ENCODE measurements around the gene ASB8. TPM values are rescaled to one million over a fixed set of nuclear protein-coding genes. Genes with fewer than 3 reads are reported as not detected.
"Not testable (repeated sequence)": the region's sequence is repeated elsewhere in the genome, so short reads cannot be mapped to it uniquely, and the experiment has no call there.

ASB8 gene
- total RNA-seq, 1 donor from 2014 or later, result 30.0 TPM

DNA sequence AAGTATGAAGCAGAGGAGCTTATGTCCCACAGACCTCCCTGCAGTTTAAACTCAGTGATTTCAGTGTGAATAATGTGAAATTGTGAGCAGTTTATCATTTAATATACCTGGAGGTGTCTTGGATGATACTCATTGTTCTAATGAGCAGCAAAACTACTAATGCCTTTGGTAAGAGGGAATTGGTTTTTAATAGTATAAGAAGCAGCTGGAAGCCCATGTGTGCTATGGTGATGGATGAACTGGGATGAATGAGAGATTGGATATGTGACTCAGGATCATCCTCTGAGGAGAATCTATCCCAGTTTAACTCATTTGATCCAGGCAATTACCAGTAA, 19.1 kb upstream of the ASB8 start:
- intact Hi-C loops (cut with micrococcal nuclease), result no loop called here
- Mint-ChIP-seq H3K27me3 (peaks cover 44% of the 10 kb centered on the region), H3K9me3 (no peaks in the 10 kb centered on the region), H3K4me3 (peak overlapping the region; percentile 36), H3K27ac (no peak overlapping the region), H3K36me3 (ENCODE audit: low read depth) (no peaks in the 10 kb centered on the region), H3K4me1 (peaks cover 14% of the 10 kb centered on the region)
- no peak for DNase-seq

DNA sequence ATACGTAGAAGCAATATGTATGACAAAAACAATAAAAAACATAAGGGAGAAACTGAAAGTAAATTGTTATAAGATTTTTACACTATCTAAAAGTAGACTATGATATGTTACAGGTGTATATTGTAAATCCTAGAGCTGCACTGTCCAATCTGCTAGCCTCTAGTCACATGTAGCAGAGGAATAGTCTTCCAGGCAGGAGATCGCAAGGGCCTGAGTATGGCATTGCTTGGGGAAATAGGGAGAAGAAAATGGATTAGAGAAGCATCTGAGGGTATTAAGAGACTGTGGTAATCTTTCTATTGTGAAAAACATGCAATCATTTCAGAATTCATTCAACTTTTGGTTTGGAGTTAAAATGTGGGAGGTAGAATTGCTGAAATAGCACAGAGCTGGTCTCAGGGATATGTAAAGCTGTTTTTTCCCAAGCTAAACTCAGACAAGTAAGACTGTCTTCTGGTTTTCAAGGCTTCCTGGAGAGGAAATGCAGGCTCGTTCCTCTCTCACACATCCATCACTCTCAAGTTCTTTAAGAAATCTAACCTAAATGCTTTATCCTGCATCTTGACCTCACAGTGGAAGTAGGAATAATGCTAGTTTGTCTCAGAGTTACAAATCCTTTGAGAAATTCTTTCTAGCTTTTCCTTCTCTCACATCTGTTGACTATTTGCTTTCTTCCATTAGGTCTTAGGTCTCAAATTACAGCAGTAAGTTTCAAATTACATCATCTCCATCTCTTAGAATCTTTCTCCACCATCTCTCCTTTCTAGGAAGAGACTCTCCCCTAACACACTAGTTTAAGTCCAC, 18.5 kb upstream of the ASB8 start:
- Mint-ChIP-seq H3K27me3 (peaks cover 39% of the 10 kb centered on the region), H3K27ac (no peak overlapping the region), H3K4me1 (peaks cover 14% of the 10 kb centered on the region), H3K4me3 (peak overlapping the region; percentile 36), H3K9me3 (no peaks in the 10 kb centered on the region), H3K36me3 (ENCODE audit: low read depth) (no peaks in the 10 kb centered on the region)
- intact Hi-C loops (cut with micrococcal nuclease), result no loop called here
- no peak for DNase-seq

DNA sequence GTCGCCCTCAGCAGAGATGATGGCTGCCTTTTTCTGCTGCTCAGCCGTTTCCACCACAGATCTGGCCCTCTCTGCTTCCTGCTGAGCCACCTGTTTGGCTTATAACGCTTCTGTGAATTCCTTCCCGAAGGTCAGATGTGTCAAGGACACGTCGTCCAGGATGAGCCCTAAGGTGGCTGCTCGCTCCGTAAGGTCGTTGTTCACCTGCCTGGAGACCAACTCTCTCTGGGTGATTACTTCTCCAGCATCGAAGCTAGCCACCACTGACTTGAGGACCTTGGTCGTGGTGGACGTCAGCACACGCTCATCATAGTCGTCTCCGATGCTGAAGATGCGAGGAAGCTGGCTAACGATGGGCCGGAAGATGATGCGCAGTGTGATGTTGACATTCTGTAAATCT, 11.7 kb upstream of the ASB8 start:
- Mint-ChIP-seq H3K27me3 (peaks cover 18% of the 10 kb centered on the region), H3K27ac (no peak overlapping the region), H3K36me3 (ENCODE audit: low read depth) (no peaks in the 10 kb centered on the region), H3K9me3 (no peaks in the 10 kb centered on the region), H3K4me3 (no peak overlapping the region), H3K4me1 (peaks cover 2% of the 10 kb centered on the region)
- intact Hi-C loops (cut with micrococcal nuclease), result loop anchor here (5.0 kb wide), 2 partner anchors 87 to 452 kb away; no protein-coding TSS in a partner anchor
- no peak for DNase-seq

DNA sequence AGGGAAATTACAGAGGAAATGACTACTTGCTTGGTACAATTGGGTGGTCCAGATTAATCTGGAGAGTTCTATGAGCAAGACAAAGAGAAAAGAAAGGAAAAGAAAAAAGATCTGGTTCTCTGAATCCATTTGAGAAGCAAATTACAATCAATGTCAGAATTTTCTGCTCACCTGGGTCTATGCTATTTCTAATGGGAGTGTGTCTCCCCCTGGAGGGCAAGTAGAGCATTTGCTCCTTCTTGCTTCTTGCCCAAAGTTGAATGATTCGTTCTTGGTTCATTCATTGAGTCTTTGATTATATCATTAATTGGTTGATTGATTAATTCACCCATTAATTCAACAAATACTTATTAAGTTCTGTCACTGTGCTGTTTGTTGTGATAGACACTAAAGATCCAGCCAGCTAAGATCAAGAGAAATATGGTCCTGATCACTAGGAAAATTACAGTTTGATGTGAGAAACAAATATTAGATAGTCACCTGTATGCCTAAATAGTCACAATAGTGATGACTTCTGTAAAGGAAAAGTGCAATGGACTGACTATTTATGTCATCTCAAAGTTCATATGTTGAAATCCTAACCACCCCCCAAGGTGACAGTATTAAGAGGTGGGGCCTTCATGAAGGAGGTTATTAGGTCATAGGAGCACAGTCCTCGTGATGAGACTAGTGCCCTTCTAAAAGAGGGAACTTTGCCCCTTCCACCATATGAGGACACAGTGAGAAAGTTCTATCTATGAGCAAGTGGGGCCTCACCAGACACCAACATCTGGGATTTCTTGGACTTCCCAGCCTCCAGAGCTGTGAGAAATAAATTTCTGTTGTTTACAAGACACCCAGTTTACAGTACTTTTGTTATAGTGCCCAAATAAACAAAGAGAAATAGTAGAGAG, 8.0 kb upstream of the ASB8 start:
- H3K4me1 Mint-ChIP-seq, result no peaks in the 10 kb centered on the region
- no peak overlapping the region for H3K4me3 Mint-ChIP-seq
- DNase-seq, result peak; percentile 88
- H3K9me3 Mint-ChIP-seq, result no peaks in the 10 kb centered on the region
- no peak overlapping the region for H3K27ac Mint-ChIP-seq
- peaks cover 30% of the 10 kb centered on the region for H3K27me3 Mint-ChIP-seq
- no peaks in the 10 kb centered on the region for H3K36me3 Mint-ChIP-seq (ENCODE audit: low read depth)
- intact Hi-C loops (cut with micrococcal nuclease), result loop anchor here (2.0 to 5.0 kb wide), 3 partner anchors 59 to 448 kb away; partner anchors contain the start of gene SENP1

DNA sequence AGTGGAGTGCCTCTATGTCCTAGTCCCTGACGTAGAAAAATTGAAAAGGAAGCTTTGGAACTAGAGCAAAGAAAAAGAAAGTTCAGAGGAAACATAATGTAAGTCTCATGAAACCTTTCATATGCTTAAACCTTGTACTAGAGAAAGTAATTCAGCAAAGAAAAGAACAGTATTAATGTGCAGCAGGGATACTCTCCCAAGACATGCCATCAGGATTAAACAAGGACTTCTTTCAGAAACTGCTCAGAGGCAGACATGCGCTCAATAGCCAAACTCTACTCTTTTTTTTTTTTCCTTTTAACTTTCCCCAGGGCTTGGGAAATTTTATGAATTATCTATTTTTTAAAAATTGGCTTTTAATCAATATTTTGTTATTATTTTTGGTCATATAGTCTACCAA, 7.1 kb upstream of the ASB8 start:
- intact Hi-C loops (cut with micrococcal nuclease), result loop anchor here (2.0 kb wide), 1 partner anchor 58 kb away; the partner anchor contains the start of gene SENP1
- no peaks in the 10 kb centered on the region for H3K9me3 Mint-ChIP-seq
- H3K27me3 Mint-ChIP-seq, result peaks cover 30% of the 10 kb centered on the region
- no peaks in the 10 kb centered on the region for H3K36me3 Mint-ChIP-seq (ENCODE audit: low read depth)
- H3K4me3 Mint-ChIP-seq, result no peak overlapping the region
- no peak for DNase-seq
- no peaks in the 10 kb centered on the region for H3K4me1 Mint-ChIP-seq
- no peak overlapping the region for H3K27ac Mint-ChIP-seq

DNA sequence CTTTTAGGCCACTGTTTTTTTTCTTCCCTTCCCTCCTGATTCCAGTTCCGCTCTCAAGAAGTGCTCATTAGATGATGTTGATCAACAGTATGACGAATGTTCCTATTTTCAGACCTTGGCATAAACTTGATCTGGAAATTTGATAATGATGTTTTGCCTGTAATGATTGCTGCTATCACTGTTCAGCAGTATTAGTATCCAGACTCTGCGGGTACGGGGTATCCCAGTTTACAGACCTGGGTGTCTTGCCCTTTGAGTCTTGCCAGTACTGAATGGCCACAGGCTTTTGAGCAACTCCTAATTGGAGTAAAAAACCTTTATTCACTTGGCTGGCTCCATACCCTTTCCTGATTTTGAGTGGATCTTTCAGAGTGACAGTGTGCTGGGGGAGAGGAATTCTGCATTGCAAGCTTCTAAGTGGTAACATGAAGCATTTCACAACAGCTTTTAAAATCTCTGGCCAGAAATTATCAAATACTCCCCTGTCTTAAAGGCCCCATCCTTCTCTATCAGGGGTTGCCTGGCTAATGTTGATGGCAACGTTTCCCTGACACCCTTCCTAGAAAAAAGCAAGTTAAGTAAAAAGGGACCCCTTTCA, 5.9 kb upstream of the ASB8 start:
- intact Hi-C loops (cut with micrococcal nuclease), result no loop called here
- Mint-ChIP-seq H3K27ac (no peak overlapping the region), H3K36me3 (ENCODE audit: low read depth) (no peaks in the 10 kb centered on the region), H3K9me3 (no peaks in the 10 kb centered on the region), H3K4me3 (no peak overlapping the region), H3K27me3 (peaks cover 30% of the 10 kb centered on the region), H3K4me1 (peaks cover under 1% of the 10 kb centered on the region)
- no peak for DNase-seq

DNA sequence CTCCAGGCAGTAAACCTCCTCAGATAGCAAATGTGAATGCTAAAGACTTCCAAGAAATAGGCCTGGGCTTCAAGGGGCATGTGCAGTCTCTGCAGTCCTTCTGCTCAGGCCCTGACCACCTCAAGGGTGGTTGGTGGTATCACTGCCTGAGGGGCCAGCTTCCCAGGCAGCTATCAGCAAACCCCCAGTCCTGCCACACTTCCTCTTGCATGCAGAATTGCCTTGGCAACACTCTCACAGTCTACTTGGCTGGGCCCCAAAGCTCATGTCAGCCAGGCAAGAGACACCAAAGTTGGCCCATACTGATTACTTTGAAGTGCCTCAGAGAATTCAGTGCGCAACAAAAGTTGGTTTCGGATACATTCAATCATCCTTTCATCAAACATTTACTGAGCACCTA, 3.5 kb upstream of the ASB8 start:
- Mint-ChIP-seq H3K9me3 (no peaks in the 10 kb centered on the region), H3K27me3 (peaks cover 23% of the 10 kb centered on the region)

DNA sequence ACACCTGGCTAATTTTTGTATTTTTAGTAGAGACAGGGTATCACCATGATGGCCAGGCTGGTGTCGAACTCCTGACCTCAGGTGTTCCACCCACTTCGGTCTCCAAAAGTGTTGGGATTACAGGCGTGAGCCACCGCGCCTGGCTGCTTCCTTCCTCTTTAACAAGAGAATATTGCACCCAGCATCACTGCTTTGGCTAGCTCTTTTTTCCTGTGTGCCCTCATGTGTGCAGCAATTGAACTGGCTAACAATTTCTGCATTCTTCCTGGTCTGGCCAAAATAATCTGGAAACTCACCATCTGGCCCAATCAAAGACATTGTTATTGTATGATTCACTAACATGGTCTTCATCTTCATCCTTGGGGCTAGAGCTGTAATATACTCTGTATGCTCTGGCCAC, 2.7 kb upstream of the ASB8 start:
- peaks cover 16% of the 10 kb centered on the region for H3K4me1 Mint-ChIP-seq
- no peak overlapping the region for H3K4me3 Mint-ChIP-seq
- peaks cover 19% of the 10 kb centered on the region for H3K27me3 Mint-ChIP-seq
- intact Hi-C loops (cut with micrococcal nuclease), result no loop called here
- peaks cover 4% of the 10 kb centered on the region for H3K36me3 Mint-ChIP-seq (ENCODE audit: low read depth)
- DNase-seq, result no peak
- no peaks in the 10 kb centered on the region for H3K9me3 Mint-ChIP-seq
- no peak overlapping the region for H3K27ac Mint-ChIP-seq

More for the DNA sequence above, 3.5 kb upstream of the ASB8 start:
- no peak overlapping the region for H3K27ac Mint-ChIP-seq
- intact Hi-C loops (cut with micrococcal nuclease), result no loop called here
- H3K4me3 Mint-ChIP-seq, result no peak overlapping the region
- DNase-seq, result no peak
- peaks cover 16% of the 10 kb centered on the region for H3K4me1 Mint-ChIP-seq
- H3K36me3 Mint-ChIP-seq (ENCODE audit: low read depth), result peaks cover 4% of the 10 kb centered on the region

DNA sequence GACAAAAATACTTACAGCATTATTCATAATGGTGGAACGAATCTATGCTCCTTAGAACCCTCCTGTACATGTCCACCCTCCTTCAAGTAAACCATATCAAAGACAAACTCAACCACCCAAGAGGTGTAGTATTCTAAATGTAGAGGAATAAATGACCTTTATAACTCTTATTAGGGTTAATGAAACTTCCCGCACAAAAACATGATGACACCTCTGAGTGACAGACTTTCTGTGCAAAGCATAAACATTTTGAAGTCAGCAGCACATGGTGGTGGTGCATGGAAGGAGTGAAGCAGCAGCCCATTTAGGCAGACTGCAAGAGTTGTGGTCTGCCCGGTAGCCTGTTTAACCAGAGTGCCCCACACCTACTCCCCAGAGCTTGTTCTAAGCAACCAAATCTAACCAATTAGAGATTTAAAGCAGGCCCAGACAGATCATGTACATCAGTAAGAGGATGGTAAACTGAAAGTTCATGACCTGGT, 615 bp upstream of the ASB8 start:
- DNase-seq, result peak; percentile 67
- intact Hi-C loops (cut with micrococcal nuclease), result loop anchor here (1.0 to 5.0 kb wide), 4 partner anchors 39 to 196 kb away; partner anchors contain the start of genes PFKM, SENP1 and TMEM106C
- H3K36me3 Mint-ChIP-seq (ENCODE audit: low read depth), result peaks cover 14% of the 10 kb centered on the region
- H3K4me1 Mint-ChIP-seq, result peaks cover 24% of the 10 kb centered on the region
- peak overlapping the region; percentile 98 for H3K4me3 Mint-ChIP-seq
- H3K9me3 Mint-ChIP-seq, result no peaks in the 10 kb centered on the region
- H3K27ac Mint-ChIP-seq, result peak overlapping the region; percentile 96
- H3K27me3 Mint-ChIP-seq, result peaks cover 9% of the 10 kb centered on the region

DNA sequence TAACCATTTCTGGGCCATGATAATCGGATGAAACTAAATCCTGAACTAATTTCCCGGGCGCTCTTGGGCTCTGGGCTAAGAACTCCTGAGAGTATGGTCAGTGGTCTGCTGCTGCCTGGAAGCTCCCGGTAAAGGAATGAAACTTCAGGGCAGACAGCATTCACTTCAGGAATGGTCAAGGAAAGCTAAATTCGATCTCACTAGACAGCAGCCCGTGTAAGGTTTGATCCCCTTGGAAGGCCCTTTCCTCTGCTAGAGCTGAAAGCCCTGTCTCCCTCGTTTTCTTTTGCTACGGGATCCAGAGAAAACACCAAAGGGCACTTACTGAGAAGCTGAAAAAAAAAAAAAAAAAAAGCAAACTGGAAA, 680 bp downstream of the ASB8 start:
- peak overlapping the region; percentile 96 for H3K27ac Mint-ChIP-seq
- peaks cover 30% of the 10 kb centered on the region for H3K4me1 Mint-ChIP-seq
- no peaks in the 10 kb centered on the region for H3K9me3 Mint-ChIP-seq
- H3K27me3 Mint-ChIP-seq, result peaks cover 3% of the 10 kb centered on the region
- peak overlapping the region; percentile 98 for H3K4me3 Mint-ChIP-seq
- H3K36me3 Mint-ChIP-seq (ENCODE audit: low read depth), result peaks cover 24% of the 10 kb centered on the region
- intact Hi-C loops (cut with micrococcal nuclease), result loop anchor here (1.0 to 5.0 kb wide), 4 partner anchors 37 to 194 kb away; partner anchors contain the start of genes PFKM, SENP1 and TMEM106C
- no peak for DNase-seq

DNA sequence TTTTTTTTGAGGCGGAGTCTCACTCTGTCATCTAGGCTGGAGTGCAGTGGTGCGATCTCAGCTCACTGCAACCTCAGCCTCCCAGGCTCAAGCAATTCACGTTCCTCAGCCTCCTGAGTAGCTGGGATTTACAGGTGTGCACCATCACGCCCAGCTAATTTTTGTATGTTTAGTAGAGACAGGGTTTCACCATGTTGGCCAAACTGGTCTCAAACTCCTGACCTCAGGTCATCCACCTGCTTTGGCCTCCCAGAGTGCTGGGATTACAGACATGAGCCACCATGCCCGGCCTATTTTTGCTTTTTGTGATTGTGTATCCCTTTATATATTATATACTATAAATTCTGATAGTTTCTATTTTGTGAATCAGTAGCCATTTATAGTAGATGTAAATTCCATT, 1.5 kb downstream of the ASB8 start:
- DNase-seq, H3K27ac Mint-ChIP-seq, H3K9me3 Mint-ChIP-seq, H3K4me3 Mint-ChIP-seq, H3K27me3 Mint-ChIP-seq: not testable (repeated sequence)
- peaks cover 30% of the 10 kb centered on the region for H3K4me1 Mint-ChIP-seq
- intact Hi-C loops (cut with micrococcal nuclease), result loop anchor here (5.0 kb wide), 1 partner anchor 193 kb away; the partner anchor contains the start of gene TMEM106C
- peaks cover 26% of the 10 kb centered on the region for H3K36me3 Mint-ChIP-seq (ENCODE audit: low read depth)

DNA sequence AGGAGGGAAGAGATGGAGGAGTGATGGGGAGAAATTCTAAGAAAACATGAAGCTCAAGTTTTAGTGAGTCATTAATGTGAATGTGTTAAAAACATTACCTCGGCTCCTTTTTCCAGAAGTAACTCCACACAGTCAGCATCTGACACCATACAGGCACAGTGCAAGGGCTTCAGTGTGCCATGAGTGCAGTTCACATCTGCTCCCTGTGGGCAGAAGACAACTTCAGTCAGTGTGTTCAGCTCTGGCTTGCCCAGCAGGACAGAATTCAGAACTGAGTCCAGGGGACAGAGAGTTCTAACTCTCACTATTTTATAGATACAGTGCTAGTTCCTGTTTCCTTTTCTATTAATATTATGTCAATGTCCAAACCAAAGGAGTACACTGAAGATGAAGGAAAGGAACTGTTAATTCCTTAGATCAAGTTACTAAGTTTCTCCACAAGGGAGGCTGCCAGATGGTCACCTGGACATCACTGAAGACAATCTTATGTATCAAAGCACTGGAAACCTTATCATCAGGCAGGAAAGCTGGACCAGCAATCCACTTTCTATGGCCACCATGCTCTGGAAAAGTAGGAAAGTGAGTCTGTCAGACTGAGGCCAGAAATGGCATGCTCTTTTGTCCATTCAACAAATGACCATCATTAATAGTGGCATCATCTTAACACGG, 6.1 kb downstream of the ASB8 start:
- DNase-seq, result no peak
- H3K27me3 Mint-ChIP-seq, result no peaks in the 10 kb centered on the region
- peaks cover 15% of the 10 kb centered on the region for H3K4me1 Mint-ChIP-seq
- peak overlapping the region; percentile 20 for H3K27ac Mint-ChIP-seq
- H3K36me3 Mint-ChIP-seq (ENCODE audit: low read depth), result peaks cover 40% of the 10 kb centered on the region
- intact Hi-C loops (cut with micrococcal nuclease), result no loop called here
- no peak overlapping the region for H3K4me3 Mint-ChIP-seq
- H3K9me3 Mint-ChIP-seq, result no peaks in the 10 kb centered on the region

DNA sequence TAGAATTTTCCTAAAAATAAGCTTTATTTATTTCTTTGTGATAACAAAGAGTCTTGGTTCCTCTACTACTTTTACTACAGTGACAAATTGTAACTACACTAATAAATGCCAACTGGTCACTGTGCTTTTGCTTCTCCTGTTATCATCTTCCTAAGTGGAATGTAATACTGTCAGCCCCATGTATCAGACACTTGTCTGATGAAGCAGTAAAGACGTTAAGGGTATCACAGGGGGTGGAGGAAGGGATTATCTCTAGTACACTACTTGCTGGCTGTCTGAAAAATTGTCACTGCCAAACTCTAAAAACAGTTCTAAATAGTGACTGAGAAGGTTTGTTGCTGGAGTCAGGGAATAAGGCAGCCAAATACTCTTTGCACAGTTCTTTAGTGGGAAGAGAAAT, 11.3 kb downstream of the ASB8 start:
- H3K27ac Mint-ChIP-seq, result no peak overlapping the region
- H3K9me3 Mint-ChIP-seq, result no peaks in the 10 kb centered on the region
- peaks cover 37% of the 10 kb centered on the region for H3K36me3 Mint-ChIP-seq (ENCODE audit: low read depth)
- no peaks in the 10 kb centered on the region for H3K27me3 Mint-ChIP-seq
- no peak for DNase-seq
- peaks cover 2% of the 10 kb centered on the region for H3K4me1 Mint-ChIP-seq
- intact Hi-C loops (cut with micrococcal nuclease), result no loop called here
- no peak overlapping the region for H3K4me3 Mint-ChIP-seq

Measured in activated CD4-positive, alpha-beta T cell treated with anti-CD3 and anti-CD28 coated beads, Interleukin-2, amount 10 ng/mL, durations not matched to agents 24 days and 14 days (primary cell).